ENCODE data around the gene TP53I13.
A peak's percentile ranks its signal among the peaks of the same experiment; 100 is the strongest.
"Not testable (repeated sequence)": the region's sequence is repeated elsewhere in the genome, so short reads cannot be mapped to it uniquely, and the experiment has no call there.

The TP53I13 gene

DNA sequence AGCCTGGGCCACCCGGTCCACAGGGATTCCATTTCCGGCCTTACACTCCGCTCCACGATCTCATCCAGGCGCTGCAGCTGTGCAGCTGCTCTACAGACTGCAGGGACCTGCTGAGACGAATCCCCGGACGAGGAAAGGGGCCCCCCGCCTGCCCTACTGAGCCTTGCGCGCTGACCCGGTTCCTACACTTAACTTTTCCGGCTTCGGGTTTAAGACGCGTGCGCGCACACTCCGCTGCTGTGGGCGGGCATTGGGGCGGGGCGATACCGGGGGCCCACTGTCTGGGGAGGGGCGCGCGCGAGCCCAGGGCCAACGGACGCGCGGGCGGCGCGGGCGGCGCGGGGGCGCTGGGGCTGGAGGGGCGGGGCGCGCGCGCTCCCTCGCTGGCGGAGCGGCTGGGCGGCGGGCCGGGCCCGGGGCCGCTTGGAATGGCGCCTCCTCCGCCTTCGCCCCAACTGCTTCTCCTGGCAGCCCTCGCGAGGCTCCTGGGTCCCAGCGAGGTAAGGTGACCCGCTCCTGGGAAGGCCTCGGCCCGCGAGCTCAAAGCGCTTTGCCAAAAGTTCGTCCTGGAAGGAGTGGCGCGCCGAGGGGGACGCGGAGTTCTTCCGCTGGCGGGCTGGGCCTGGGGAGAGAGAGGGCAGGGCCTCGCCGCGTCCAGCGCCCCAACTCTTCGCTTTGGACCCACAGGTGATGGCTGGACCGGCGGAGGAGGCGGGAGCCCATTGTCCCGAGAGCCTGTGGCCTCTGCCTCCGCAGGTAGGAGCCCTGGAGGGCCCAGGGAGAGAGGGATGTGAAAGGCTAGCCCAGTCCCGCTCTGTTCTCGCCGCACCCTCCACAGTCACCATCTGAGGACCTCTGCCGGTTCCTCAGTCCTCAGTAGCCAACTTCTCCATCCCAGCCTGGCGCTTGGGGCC, at the start of gene TP53I13:
TSS of gene TP53I13 (plus strand) at position 371 of the 914 bp plus-strand sequence. CDS start at position 429, 58 bp downstream.
- peak; percentile 73 to 91 (median 88) for DNase-seq (ENCODE audit: low read depth in 3 of 3, low spot score in 1 of 3)

DNA sequence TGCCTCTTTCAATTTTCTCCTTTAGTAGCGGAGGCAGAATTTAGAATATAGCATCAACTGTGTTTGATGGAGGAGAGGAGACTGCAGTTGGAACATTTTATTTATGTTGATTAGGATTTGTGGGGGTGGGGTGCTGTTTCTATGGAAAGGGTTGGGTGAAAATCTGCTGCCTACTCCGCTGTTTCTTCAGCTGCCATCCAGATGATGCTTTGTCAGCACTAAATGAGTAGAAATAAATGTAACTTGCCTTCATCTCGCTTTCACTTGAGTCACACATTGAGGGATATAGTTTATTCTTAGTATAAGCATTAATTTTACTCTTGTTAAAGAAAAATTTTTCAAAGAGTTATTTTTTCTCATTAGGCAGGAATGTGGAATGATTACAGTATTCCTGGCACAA, 43.8 kb upstream of the TP53I13 start:
- DNase-seq (ENCODE audit: low read depth in 3 of 3, low spot score in 1 of 3): no peak

DNA sequence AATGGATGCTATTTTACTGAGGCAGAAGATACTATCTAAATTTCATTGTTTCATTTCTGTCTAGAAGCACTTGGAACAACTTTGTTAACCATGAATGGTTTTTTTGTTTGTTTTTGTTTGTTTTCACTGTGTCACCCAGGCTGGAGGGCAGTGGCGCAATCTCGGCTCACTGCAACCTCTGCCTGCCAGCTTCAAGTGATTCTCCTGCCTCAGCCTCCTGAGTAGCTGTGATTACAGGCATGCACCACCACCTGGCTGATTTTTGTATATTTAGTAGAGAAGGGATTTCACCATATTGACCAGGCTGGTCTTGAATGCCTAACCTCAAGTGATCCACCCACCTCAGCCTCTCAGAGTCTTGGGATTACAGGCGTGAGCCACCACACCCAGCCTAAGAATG, 42.2 kb upstream of the TP53I13 start:
- no peak for DNase-seq (ENCODE audit: low read depth in 3 of 3, low spot score in 1 of 3)

DNA sequence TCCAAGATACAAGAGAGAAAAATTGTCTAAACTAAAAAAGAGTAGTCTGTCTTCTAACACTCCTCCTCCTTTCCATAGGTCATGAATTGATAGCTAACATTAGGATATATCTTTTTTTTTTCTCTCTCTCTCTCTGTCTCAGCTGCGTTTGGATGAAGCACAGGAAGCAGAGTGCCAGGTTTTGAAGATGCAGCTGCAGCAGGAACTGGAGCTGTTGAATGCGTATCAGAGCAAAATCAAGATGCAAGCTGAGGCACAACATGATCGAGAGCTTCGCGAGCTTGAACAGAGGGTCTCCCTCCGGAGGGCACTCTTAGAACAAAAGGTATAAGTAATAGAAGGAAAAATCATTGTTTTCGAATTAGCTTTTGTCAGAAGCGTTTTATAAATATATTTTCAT, 34.5 kb upstream of the TP53I13 start:
- DNase-seq (ENCODE audit: low read depth in 3 of 3, low spot score in 1 of 3): no peak

DNA sequence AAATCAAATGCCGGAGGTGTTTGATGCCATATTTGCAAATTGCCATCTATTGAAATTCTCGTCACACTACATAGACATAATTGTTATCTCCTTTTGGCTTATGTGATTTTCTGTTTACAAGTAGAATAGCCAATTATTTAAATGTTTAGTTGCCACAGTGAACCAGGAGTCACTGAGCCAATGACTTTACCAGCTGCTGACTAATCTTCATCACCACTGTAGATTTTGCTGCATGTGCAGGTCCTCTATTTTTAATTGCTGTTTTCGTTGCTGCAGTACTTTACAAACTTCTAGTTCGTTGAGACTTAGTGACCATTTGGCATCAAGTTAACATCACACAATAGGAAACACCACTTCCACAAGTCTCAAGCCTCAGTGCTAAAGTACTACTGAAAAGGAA, 24.4 kb upstream of the TP53I13 start:
- no peak for DNase-seq (ENCODE audit: low read depth in 3 of 3, low spot score in 1 of 3)

DNA sequence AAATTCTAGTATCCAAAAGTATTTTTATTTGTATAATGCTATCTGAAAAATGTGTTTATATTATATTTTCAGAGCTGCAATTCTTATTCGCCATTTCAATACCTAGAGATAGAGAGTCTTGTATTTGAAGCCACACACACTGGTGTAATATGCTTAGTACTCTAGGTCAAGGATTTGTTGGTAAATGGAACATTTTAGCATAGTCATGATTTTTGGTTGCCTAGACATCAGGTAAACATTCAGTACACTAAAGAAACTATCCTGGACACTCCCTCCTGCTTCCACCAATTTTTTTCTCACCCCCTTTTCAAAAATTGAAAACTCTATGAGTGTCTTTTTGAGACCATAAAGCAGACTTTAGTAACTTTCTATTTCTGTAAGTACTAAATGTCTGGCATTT, 22.4 kb upstream of the TP53I13 start:
- DNase-seq (ENCODE audit: low read depth in 3 of 3, low spot score in 1 of 3): no peak

DNA sequence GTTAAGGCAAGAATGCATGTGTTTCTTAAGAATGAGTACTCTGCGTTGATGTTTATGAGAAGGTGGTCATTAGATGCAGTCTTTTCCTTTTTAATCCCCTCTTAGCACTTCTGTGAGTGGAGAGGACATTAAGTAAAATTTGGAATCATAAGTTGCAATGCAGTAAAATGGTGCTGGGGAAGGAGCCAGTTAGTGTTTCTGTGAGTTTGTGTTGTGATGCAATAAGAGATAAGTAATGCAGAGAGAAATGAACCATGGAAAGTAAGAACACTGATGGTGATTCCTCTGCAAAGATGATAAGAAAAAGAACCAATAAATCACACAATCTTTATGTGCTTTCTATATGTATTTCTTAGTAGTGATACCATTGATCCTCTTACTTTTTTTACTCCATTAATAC, 21.7 kb upstream of the TP53I13 start:
- no peak for DNase-seq (ENCODE audit: low read depth in 3 of 3, low spot score in 1 of 3)

GRCh38 chr17:29549177-29549923, 19.2 kb upstream of the TP53I13 start:
- DNase-seq (ENCODE audit: low read depth in 3 of 3, low spot score in 1 of 3): no peak

DNA sequence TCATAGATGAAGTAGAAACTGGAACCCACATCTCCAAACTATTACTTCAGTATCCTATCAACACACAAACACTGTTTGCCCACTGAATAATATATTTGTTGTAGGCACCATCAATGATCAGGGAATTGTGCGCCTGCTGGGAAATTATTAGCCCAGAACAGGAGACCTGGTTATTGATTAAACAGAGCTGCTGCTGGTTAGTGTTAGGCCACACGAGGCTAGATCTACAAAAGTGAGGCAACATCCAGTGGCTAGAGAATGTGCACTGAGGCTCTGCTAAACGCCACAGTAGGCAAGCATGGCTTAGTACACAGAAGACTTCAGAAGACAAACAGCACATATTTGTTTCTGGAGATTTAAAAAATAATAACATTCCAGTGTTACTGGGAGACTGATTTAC, 12.7 kb upstream of the TP53I13 start:
- no peak for DNase-seq (ENCODE audit: low read depth in 3 of 3, low spot score in 1 of 3)

GRCh38 chr17:29557085-29557738, 11.3 kb upstream of the TP53I13 start:
- DNase-seq (ENCODE audit: low read depth in 3 of 3, low spot score in 1 of 3): no peak

GRCh38 chr17:29557739-29558116, 10.8 kb upstream of the TP53I13 start:
- no peak for DNase-seq (ENCODE audit: low read depth in 3 of 3, low spot score in 1 of 3)

DNA sequence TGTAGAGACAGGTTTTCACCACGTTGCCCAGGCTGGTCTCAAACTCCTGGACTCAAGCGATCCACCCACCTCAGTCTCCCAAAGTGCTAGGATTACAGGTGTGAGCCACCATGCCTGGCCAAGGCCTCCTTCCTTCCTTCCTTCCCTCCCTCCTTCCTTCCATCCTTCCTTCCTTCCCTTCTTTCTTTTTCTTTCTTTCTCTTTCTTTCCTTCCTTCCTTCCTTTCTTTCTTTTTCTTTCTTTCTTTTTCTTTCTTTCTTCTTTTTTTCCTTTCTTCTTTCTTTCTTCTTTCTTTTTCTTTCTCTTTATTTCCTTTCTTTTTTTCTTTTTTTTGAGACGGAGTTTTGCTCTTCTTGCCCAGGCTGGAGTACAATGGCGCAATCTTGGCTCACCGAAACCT, 10.4 kb upstream of the TP53I13 start:
- not testable (repeated sequence) for DNase-seq (ENCODE audit: low read depth in 3 of 3, low spot score in 1 of 3)

GRCh38 chr17:29559640-29560039, 8.9 kb upstream of the TP53I13 start:
- DNase-seq (ENCODE audit: low read depth in 3 of 3, low spot score in 1 of 3): no peak

DNA sequence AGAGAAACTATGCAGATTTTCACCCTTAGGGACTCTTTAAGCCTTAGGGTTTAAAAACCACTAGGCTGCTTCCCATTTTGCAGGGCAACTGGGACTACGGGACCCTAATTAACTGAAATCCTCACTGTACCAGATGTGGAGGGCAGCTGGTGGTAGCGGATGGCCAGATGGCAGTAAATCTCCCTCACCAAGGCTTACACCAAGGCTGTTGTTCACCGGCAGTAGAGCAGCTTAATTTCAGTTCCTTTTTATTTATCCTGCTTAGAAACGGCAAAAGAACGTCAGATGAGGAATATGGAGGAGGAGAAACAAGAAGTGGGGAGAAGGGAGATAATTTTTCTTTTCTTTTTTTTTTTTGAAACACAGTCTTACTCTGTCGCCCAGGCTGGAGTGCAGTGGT, 8.2 kb upstream of the TP53I13 start:
- no peak for DNase-seq (ENCODE audit: low read depth in 3 of 3, low spot score in 1 of 3)

DNA sequence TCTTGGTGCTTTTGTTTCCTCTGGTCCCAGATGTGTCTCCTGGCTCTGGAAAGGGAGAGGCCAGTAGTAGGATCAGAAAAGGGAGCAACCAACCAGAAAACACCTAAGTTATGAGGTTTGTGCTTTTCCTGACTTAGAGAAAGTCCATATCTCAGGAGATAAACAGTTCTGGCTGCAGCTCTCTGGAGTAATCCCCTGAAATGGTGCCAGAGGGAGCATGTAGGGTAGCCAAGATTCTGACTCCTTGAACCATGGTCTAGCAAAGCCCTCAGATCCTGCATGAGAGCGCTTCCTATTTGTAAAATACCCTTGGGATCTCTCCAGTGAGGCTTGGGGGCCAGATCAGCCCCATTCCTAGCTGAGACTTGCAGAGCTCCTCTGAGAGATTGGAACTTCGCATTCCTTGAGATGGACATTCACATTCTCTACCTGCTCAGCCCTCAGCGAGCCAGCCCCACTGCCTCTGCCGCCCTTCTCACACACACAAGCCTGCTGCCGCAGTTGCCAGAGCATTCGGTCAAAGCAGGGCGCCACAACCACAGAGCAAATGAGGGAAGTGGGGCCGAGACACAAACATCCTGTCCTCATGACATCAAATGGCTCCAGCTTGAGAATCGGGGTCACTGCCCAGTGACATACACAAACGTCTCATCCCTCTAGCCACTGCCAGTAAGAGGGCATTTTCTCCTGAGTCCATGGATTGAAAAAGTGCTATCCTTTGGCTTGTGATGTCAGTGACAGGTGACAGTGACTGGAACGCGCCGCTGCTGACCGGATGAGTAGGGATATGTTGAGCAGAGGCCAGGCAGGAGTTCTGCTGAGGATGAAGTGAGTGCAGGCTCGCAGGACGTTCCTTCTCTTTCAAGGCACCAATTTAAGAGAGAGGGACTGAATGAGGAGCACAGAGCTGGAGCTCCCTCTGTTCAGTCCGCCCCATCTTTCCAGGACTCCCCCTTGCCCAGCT, 6.7 kb upstream of the TP53I13 start:
- DNase-seq (ENCODE audit: low read depth in 3 of 3, low spot score in 1 of 3): no peak

GRCh38 chr17:29562615-29563014, 5.9 kb upstream of the TP53I13 start:
- DNase-seq (ENCODE audit: low read depth in 3 of 3, low spot score in 1 of 3): no peak

DNA sequence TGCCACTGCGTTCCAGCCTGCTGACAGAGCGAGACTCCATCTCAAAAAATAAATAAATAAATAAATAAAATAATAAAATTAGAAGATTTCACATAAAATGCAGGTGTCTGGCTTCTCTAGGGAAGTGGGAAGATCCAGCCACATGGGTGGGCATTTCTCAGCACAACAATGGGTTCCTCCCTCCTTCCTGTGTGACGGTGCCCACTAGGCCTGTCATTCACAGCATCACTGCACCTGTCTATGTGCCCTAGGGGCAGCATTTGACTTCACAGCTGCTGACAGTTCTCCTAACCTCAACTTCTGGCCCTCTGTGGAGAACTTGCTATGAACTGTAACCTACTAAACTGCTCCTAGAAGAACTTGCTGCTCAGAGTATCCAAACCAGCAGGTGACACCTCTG, 4.7 kb upstream of the TP53I13 start:
- no peak for DNase-seq (ENCODE audit: low read depth in 3 of 3, low spot score in 1 of 3)

DNA sequence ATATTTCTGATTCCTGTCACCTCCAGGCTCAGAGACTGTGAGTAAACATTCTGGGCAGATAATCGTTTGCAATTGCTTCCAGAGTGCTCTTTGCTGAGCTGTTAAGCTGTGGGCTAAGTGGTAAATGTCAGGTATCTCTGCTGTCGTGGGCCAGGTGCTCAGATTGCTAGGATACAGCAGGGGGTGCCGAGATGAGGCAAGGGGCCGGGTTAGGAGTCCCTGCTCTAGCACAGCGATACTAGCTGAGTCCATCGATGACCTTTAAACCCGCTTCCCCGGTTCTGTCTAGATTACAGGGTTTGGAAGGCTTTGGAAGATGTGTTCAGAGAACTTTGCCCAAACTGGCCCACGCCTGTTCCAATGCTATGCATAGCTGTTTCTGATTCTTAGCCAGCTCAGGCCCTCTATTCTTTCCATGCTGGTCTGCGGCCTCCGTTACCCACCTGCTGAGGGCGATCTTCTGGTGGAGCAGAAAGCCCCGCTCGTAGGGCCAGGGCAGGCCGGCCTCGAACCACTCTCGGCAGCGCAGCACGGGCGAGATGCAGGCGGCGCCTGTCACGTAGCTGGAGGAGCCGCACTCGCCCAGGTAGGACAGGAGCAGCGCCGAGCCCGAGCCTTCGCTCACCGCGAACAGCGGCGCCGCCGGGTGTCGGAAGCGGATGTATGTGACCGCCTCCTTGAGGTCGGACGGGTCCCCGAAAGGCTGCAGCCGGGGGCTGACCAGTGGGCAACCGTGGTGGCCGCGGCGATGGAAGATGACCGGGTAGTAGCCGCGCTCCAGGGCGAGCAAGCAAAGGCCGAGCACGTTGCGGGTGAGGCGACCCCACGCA, 2.6 kb upstream of the TP53I13 start:
- DNase-seq (ENCODE audit: low read depth in 3 of 3, low spot score in 1 of 3): no peak

- DNase-seq (ENCODE audit: low read depth in 3 of 3, low spot score in 1 of 3): peak in 1 of 3 donors; percentile 17
Measured at GRCh38 chr17:29566473-29567303, 1.8 kb upstream of the TP53I13 start, which contains the start of gene ABHD15. TSS of gene ABHD15 (minus strand) at chr17:29567037. CDS start at chr17:29566966, 71 bp downstream.

Data from stimulated activated CD4-positive, alpha-beta T cell treated with anti-CD3 and anti-CD28 coated beads, TNF-alpha, amount 100 ng/mL, for 1 hour (primary cell).